GM20000 (cell line): ENCODE data around the gene NELL1.

Experiments
- DNase-seq: peaks from one replicate; pipeline ENCODE4 v3.0.0; 2012; ENCODE audit warnings: low spot score
- TF ChIP-seq, protein P1 (sequence below): IDR thresholded peaks from 2 replicates; pipeline ENCODE4 v1.5.1; 2012; ENCODE audit warnings: mild to moderate bottlenecking, control low read depth; ENCODE audit errors: extremely low read depth, missing control alignments

Gene NELL1

DNA sequence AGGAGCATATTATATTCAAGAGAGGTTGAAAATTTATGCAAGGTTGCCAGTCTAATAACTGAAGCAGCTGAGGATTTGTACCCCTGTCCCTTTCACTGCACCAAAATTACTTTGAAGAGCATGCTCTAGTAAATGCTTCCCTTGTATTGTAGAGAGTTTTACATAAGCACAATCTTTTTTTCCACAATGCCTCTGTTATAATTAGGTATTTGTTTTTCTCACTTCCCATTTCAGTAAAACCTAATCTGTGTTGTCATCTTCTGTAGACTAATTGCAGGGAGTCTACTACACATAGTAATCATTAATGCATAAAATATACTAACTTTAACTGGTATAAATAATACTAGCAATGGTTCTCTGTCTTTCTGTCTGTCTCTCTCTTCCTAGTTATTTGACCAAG lies 805.1 kb downstream of the NELL1 start:
- TF ChIP-seq, protein P1, sequence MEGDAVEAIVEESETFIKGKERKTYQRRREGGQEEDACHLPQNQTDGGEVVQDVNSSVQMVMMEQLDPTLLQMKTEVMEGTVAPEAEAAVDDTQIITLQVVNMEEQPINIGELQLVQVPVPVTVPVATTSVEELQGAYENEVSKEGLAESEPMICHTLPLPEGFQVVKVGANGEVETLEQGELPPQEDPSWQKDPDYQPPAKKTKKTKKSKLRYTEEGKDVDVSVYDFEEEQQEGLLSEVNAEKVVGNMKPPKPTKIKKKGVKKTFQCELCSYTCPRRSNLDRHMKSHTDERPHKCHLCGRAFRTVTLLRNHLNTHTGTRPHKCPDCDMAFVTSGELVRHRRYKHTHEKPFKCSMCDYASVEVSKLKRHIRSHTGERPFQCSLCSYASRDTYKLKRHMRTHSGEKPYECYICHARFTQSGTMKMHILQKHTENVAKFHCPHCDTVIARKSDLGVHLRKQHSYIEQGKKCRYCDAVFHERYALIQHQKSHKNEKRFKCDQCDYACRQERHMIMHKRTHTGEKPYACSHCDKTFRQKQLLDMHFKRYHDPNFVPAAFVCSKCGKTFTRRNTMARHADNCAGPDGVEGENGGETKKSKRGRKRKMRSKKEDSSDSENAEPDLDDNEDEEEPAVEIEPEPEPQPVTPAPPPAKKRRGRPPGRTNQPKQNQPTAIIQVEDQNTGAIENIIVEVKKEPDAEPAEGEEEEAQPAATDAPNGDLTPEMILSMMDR, result no peak
- no peak for DNase-seq

DNA sequence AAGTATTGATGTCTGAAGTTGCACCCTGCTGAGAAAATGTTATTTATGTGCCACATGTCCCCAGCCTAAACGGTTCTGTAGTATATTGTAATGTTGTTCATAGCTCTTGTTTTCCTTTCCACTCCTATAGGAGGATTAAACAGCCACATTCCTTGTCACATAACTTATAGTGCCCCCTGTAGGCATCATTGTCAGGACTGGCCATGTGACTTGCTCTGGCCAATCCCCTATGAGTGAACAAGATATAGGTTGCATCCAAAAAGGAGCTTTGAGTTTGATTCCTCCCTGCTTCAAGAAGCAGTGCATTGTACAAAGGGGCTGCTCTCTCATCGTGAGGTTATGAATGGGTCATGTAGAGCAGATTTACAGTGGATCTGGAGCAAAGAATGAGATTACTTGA lies 805.9 kb downstream of the NELL1 start:
- TF ChIP-seq, protein P1, result no peak

DNA sequence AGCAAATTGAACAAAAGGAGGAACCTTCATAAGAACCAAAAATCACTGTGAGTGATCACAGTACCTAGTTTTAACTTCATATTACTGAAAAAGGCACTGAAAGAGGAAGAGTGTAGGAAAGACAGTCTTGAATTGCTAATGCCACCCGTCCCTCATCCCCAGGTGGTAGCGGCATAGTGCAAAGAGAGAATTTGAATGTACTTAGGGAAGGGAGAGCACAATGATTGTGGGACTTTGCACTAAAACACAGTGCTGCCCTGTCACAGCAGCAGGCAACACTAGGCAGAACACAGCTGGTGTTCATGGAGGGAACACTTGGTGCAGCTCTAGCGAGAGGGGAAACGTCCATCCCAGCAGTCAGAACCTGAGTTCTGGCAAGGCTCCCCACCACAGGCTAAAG lies 807.2 kb downstream of the NELL1 start:
- TF ChIP-seq, protein P1, result no peak
- no peak for DNase-seq

More for the DNA sequence above, 805.9 kb downstream of the NELL1 start:
- DNase-seq, result no peak

DNA sequence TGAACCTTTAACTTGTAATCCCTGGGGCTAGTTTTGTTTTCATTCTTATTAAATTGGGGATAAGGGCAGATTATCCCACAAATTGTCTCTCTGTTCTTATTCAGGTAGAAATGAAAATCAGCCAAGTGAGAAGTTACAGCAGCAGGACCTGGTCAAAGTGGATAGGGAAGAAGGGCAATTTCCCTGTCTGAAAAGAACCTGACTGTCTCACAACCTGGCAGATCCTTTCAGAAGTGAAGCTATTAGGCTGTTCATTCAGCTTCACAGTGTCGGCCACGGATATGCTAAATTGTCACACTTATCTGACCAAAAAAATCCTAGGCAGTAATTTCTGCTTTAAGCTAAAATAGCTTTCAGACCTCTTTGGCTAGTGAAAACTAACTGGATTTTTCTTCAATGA lies 810.9 kb downstream of the NELL1 start:
- TF ChIP-seq, protein P1, result no peak
- DNase-seq, result no peak

DNA sequence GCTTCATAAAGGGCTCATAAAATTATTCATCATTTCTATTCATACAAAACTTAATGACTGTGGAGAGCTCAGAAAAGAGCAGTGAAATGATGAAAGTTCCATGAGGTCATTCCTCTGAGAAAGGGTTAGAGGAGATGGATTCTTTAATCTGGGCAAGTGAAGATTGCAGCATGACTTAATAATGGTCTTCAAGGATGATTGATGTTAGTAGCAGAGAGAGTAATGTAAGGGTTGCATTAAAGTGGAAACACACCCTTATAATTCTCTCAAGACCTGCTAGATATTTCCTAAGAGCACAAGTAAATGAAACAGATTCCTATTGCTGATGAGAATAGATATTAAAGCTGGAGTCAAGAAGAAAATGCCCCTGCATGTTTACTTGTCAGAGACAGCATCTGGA lies 811.9 kb downstream of the NELL1 start:
- TF ChIP-seq, protein P1, result no peak

DNA sequence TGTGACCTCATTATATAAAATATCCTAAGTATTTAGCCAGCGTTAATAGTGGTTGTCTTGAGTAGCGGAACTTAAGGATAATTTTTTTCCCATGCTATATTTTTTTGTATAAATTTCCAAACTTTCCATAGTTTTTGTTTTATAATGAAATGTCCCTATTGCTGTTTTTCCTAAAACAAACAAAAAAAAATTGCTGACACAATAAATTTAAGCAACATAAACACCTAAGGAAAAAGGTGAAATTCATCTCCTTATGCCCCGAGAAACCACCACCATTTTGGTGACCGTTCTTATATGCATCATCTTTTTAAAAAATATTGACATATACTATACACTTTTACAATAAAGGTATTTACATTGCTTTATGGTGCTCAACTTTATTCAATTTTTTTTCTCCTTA lies 814.7 kb downstream of the NELL1 start:
- no peak for DNase-seq
- TF ChIP-seq, protein P1, result no peak

More for the DNA sequence above, 811.9 kb downstream of the NELL1 start:
- DNase-seq, result no peak

DNA sequence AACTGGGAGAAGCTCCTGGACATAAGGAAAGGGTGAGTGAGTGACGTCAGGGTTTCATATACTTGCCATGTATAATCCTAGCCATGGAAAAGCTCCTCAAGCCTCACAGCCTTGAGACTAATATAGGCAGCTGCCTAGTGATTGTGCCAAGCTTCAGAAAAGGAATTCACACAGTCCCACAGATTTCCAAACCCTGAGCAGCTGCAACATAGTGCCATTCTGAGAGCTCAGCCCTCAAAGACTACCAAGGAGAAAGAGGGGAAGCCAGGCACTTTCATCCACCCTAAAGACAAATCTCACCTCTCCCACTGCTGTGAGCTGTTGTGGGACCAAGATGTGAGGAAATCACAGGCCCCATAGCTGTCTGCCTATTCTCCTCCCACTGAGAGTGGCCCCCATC lies 815.6 kb downstream of the NELL1 start:
- TF ChIP-seq, protein P1, result no peak
- DNase-seq, result no peak

DNA sequence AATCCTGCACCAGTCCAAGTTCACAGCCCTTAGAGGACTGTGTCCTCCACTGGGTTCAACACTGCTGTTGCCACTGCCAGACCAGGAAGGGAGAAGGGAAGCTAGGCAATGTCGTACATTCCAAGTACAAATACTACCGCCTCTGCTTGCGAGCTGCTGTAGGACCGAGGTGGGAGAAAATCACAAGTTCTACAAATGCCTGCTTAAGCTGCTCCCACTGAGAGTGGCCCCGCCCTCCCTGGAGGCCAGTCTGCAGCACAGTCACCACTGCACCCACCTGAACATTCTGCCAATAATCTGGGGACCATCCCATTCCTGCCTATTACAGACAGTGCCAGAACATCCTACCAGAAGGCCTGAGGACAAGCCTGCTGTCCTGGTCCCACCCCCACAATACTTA lies 816.0 kb downstream of the NELL1 start:
- DNase-seq, result no peak
- TF ChIP-seq, protein P1, result no peak
